Activated T-helper 1 cell treated with anti-CD3 and anti-CD28 coated beads, Interleukin-12 subunit alpha, Interleukin-12 subunit beta, Interleukin-2, Interleukin-4 antibody, amounts not matched to agents 30 ng/mL and 10 ng/mL and 1 ng/mL, durations not matched to agents 14 hours and 24 hours and 36 hours (primary cell): ENCODE data around the gene SSTR5. TPM values are rescaled to one million over a fixed set of nuclear protein-coding genes. Genes with fewer than 3 reads are reported as not detected.
"Not testable (repeated sequence)": the region's sequence is repeated elsewhere in the genome, so short reads cannot be mapped to it uniquely, and the experiment has no call there.

Experiments
- DNase-seq: peaks from one replicate; pipeline ENCODE4 v3.0.0; 2021; ENCODE audit warnings: low spot score
- H3K27ac Mint-ChIP-seq: one replicate; pipeline ENCODE4 v1.8.0; 2021; ENCODE audit warnings: mild to moderate bottlenecking, mixed read lengths
- H3K27me3 Mint-ChIP-seq: one replicate; pipeline ENCODE4 v1.8.0; 2022; ENCODE audit warnings: mild to moderate bottlenecking, moderate library complexity, mixed read lengths; ENCODE audit not compliant: insufficient read depth
- H3K36me3 Mint-ChIP-seq: one replicate; pipeline ENCODE4 v1.8.0; 2021; ENCODE audit warnings: low read depth, mixed read lengths
- H3K4me1 Mint-ChIP-seq: one replicate; pipeline ENCODE4 v1.8.0; 2021; ENCODE audit warnings: low read depth, mixed read lengths
- H3K4me3 Mint-ChIP-seq: one replicate; pipeline ENCODE4 v1.8.0; 2021; ENCODE audit warnings: mild to moderate bottlenecking, moderate library complexity, mixed read lengths
- H3K9me3 Mint-ChIP-seq: one replicate; pipeline ENCODE4 v1.8.0; 2021; ENCODE audit warnings: mixed read lengths
- intact Hi-C: fragments of 100-400 bp; cut with micrococcal nuclease; formaldehyde crosslinking; loops from one replicate; pipeline ENCODE4 v1.15.1; 2024
- total RNA-seq: library from RNA; stranded (reverse); gene quantifications from 2 replicates; pipeline ENCODE4 v1.2.3, GENCODE V29; 2022

Gene SSTR5
- not detected in 2 replicates for total RNA-seq

- Mint-ChIP-seq H3K36me3 (no peaks in the 10 kb centered on the region), H3K4me3 (no peak within 1 kb of the TSS), H3K9me3 (no peaks in the 10 kb centered on the region), H3K27ac (no peak within 1 kb of the TSS), H3K4me1 (no peaks in the 10 kb centered on the region), H3K27me3 (peaks cover 6% of the 10 kb centered on the region)
- intact Hi-C loops: no loop called here
- no peak for DNase-seq
These were observed at the start of gene SSTR5 for GRCh38 chr16:1072526-1073261. TSS of gene SSTR5 (plus strand) at chr16:1072747. CDS start at chr16:1078869, 6,122 bp downstream.

GRCh38 chr16:1024138-1024537 lies 48.4 kb upstream of the SSTR5 start:
- no peaks in the 10 kb centered on the region for H3K4me1 Mint-ChIP-seq
- H3K4me3 Mint-ChIP-seq: no peak overlapping the region
- H3K27ac Mint-ChIP-seq: no peak overlapping the region
- intact Hi-C loops: no loop called here
- no peaks in the 10 kb centered on the region for H3K9me3 Mint-ChIP-seq
- H3K36me3 Mint-ChIP-seq: no peaks in the 10 kb centered on the region
- DNase-seq: no peak
- no peaks in the 10 kb centered on the region for H3K27me3 Mint-ChIP-seq

GRCh38 chr16:1025183-1025809 lies 47.3 kb upstream of the SSTR5 start:
- H3K4me1 Mint-ChIP-seq, H3K27ac Mint-ChIP-seq, H3K36me3 Mint-ChIP-seq, H3K27me3 Mint-ChIP-seq, DNase-seq, H3K9me3 Mint-ChIP-seq, intact Hi-C loops, H3K4me3 Mint-ChIP-seq: not testable (repeated sequence)

GRCh38 chr16:1026057-1026783 lies 46.3 kb upstream of the SSTR5 start:
- no peaks in the 10 kb centered on the region for H3K36me3 Mint-ChIP-seq
- DNase-seq: no peak
- H3K27me3 Mint-ChIP-seq: no peaks in the 10 kb centered on the region
- no peak overlapping the region for H3K4me3 Mint-ChIP-seq
- intact Hi-C loops: no loop called here
- H3K4me1 Mint-ChIP-seq: no peaks in the 10 kb centered on the region
- no peak overlapping the region for H3K27ac Mint-ChIP-seq
- no peaks in the 10 kb centered on the region for H3K9me3 Mint-ChIP-seq

- DNase-seq: no peak
- no peaks in the 10 kb centered on the region for H3K9me3 Mint-ChIP-seq
- no peaks in the 10 kb centered on the region for H3K4me1 Mint-ChIP-seq
- H3K27me3 Mint-ChIP-seq: no peaks in the 10 kb centered on the region
- H3K36me3 Mint-ChIP-seq: no peaks in the 10 kb centered on the region
- intact Hi-C loops: no loop called here
- no peak overlapping the region for H3K4me3 Mint-ChIP-seq
- H3K27ac Mint-ChIP-seq: no peak overlapping the region
These were observed 45.6 kb upstream of the SSTR5 start for GRCh38 chr16:1026784-1027500.

- intact Hi-C loops: no loop called here
- Mint-ChIP-seq H3K27ac (no peak overlapping the region), H3K4me1 (no peaks in the 10 kb centered on the region), H3K36me3 (no peaks in the 10 kb centered on the region), H3K9me3 (no peaks in the 10 kb centered on the region), H3K4me3 (no peak overlapping the region), H3K27me3 (no peaks in the 10 kb centered on the region)
- DNase-seq: no peak
These were observed 45.1 kb upstream of the SSTR5 start for GRCh38 chr16:1027501-1027815.

GRCh38 chr16:1028056-1028455 lies 44.5 kb upstream of the SSTR5 start:
- no peak for DNase-seq
- H3K4me3 Mint-ChIP-seq: no peak overlapping the region
- H3K27ac Mint-ChIP-seq: no peak overlapping the region
- intact Hi-C loops: no loop called here
- no peaks in the 10 kb centered on the region for H3K9me3 Mint-ChIP-seq
- H3K27me3 Mint-ChIP-seq: no peaks in the 10 kb centered on the region
- H3K4me1 Mint-ChIP-seq: no peaks in the 10 kb centered on the region
- H3K36me3 Mint-ChIP-seq: no peaks in the 10 kb centered on the region

- H3K27me3 Mint-ChIP-seq: no peaks in the 10 kb centered on the region
These were observed 43.9 kb upstream of the SSTR5 start for GRCh38 chr16:1028524-1029258.

GRCh38 chr16:1029259-1029545 lies 43.3 kb upstream of the SSTR5 start:
- no peaks in the 10 kb centered on the region for H3K36me3 Mint-ChIP-seq
- H3K9me3 Mint-ChIP-seq: no peaks in the 10 kb centered on the region
- no peaks in the 10 kb centered on the region for H3K27me3 Mint-ChIP-seq
- H3K4me3 Mint-ChIP-seq: no peak overlapping the region
- H3K4me1 Mint-ChIP-seq: no peaks in the 10 kb centered on the region
- no peak for DNase-seq
- H3K27ac Mint-ChIP-seq: no peak overlapping the region
- intact Hi-C loops: no loop called here

More at GRCh38 chr16:1028524-1029258, 43.9 kb upstream of the SSTR5 start:
- Mint-ChIP-seq H3K4me3 (no peak overlapping the region), H3K9me3 (no peaks in the 10 kb centered on the region), H3K36me3 (no peaks in the 10 kb centered on the region), H3K4me1 (no peaks in the 10 kb centered on the region), H3K27ac (no peak overlapping the region)
- no peak for DNase-seq
- intact Hi-C loops: no loop called here

GRCh38 chr16:1030473-1030901 lies 42.1 kb upstream of the SSTR5 start:
- no peaks in the 10 kb centered on the region for H3K27me3 Mint-ChIP-seq
- H3K4me1 Mint-ChIP-seq: no peaks in the 10 kb centered on the region
- H3K9me3 Mint-ChIP-seq: no peaks in the 10 kb centered on the region
- no peak for DNase-seq
- H3K4me3 Mint-ChIP-seq: no peak overlapping the region
- H3K36me3 Mint-ChIP-seq: no peaks in the 10 kb centered on the region
- H3K27ac Mint-ChIP-seq: no peak overlapping the region
- intact Hi-C loops: no loop called here

- Mint-ChIP-seq H3K36me3 (no peaks in the 10 kb centered on the region), H3K4me1 (no peaks in the 10 kb centered on the region), H3K4me3 (no peak overlapping the region), H3K27ac (no peak overlapping the region), H3K9me3 (no peaks in the 10 kb centered on the region), H3K27me3 (no peaks in the 10 kb centered on the region)
- intact Hi-C loops: no loop called here
- DNase-seq: no peak
These were observed 40.9 kb upstream of the SSTR5 start for GRCh38 chr16:1031666-1032065.

- intact Hi-C loops: no loop called here
- Mint-ChIP-seq H3K4me1 (no peaks in the 10 kb centered on the region), H3K27me3 (no peaks in the 10 kb centered on the region), H3K36me3 (no peaks in the 10 kb centered on the region), H3K9me3 (no peaks in the 10 kb centered on the region), H3K4me3 (no peak overlapping the region), H3K27ac (no peak overlapping the region)
- no peak for DNase-seq
These were observed 39.9 kb upstream of the SSTR5 start for GRCh38 chr16:1032607-1033006.
